ENCODE measurements around the gene PHYKPL.
A peak's percentile ranks its signal among the peaks of the same experiment; 100 is the strongest.
"Not testable (repeated sequence)": the region's sequence is repeated elsewhere in the genome, so short reads cannot be mapped to it uniquely, and the experiment has no call there.

Gene PHYKPL

DNA sequence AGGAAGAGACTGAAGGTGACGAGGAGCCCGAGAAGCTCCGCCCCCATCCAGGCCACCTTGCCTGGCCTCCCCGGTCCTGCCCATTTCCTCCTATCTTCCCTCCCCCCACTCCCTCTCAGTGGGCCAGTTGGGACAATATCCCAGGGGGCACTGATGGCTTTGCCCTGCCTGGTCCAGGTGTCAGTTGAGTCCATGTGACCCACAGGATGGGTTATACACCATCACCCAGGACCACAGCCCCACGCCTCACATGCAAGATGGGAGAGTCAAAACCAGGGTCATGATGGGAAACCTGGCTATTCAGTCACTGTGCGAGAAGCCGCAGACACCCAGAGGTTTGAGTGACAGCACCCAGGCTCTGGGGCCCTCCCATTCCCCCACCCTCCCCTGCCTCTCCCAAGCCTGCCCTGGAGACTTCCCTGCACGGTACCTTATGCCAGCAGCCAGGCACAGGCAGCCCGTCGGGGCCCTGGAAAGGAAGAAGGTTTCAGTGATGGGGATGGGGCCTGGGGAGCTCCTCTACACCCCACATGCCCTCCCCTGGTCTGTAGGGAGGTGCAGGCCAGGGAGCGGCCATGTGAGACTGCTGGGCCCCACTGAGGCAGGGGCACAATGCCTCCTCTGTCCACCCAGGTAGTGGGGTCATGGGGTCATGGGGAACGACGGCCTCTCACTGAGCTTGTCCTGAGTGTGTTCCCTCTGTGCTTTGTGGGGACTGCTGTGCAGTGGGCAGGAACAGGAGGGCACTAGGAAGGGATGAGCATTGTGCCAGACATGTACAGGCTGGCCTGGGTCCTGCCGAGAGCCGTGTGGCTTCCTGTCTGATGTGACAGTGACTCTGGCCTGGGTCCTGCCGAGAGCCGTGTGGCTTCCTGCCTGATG is 6.3 kb upstream of the PHYKPL start:
- DNase-seq: no peak

DNA sequence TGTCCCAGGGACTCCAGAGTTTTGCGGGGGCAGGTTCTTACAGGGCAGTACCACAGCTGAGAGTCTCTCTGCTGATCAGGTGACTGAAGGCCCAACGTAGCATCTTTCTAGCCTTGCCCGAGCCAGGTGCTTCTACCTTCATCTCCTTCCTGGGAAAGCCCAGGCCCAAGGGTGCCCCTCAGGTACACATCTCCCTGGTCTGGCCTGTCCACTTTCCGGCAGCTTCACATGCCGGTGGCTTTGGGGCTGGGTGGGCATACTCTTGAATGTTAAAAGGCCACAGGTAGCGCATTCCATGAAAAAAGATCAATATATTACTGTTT is 5.7 kb upstream of the PHYKPL start:
- DNase-seq: no peak

DNA sequence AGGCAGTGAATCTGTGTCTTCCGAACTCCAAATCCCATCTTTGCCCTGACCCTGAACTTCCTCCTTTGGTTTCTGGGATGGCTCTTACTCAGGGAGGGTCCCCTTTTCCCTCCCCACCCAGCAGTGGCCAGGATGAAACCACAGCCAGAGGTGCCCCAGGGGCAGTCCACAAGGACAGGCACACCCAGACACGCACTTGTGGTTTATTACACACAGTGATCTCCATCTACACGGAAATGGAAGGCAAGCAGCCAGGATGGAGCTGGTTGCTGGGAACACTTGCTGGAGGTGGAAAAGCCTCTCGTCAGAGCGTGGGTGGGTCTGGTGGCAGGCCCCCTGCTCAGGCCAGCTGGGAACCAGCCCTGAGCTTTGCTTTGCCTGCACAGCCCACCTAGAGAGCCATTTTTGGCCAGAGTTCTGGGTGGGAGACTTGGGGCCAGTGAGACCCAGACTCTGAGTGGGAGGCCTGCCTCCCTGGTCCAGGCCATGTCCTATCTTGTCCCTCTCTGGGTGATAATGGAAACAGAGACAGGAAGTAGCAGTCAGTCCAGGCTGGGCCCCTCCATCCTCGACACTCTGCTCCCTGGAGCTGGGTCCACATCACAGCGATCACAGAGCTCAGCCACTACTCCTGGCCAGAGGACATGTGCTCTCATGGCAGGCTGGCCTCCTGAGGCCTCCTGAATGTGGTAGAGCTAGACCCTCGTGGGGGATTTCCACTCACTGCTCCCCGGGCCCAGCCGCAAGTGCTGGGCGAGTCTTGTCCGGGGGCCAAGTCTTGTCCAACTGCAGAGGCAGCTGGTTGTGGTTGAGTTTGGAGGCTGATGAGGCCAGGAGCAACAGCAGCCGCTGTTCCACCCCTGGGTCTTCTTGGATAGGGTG is 5.1 kb upstream of the PHYKPL start:
- DNase-seq: no peak

DNA sequence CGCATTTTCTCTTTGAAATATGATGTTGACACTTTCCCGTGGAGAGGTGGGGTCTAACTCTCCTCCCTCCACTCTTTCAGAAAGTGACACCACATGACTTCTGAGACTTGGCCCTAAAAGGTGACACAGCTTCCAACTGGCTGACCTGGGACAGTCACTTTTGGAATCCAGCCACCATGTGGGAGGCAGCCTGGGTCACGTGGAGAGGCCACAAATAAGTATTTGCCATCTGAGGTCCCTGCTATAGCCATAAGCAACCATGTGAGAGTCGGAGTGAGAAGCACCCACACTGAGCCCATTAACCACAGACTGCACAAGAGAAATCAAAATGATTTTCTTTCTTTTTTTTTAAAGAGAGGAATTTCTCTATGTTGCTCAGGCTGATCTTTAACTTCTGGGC is 4.1 kb upstream of the PHYKPL start:
- DNase-seq: no peak

DNA sequence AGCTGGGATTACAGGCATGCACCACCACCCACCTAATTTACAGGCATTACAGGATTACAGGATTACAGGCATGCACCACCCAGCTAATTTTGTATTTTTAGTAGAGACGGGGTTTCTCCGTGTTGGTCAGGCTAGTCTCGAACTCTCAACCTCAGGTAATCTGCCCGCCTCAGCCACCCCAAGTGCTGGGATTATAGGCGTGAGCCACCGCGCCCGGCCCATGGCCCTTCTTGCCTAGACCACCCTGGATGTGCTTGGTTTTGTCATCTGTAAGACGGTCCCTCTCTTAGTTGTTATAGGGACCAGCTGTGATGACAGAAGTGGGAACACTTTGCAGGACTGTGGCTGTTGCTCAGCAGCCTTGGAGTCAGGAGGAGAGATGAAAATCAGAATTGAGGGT is 3.5 kb upstream of the PHYKPL start:
- DNase-seq: no peak

DNA sequence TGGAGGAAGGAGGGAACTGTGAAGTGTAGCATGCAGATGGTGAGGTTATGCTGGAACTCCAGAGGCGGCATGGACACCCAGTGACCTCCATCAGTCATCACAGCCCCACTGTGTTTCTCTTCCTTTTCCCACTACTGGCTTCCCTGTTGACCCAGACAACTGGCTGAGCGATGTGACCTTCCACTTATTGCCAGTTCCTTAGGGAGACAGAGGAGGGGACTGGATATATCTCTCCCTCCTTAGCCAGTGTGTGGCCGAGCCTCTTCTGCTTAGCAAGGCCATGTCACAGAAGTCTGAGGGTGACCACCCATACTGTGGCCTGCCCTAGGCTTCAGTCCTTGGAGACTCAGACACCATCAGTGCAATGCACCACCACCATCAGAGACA is 3.0 kb upstream of the PHYKPL start:
- no peak for DNase-seq

DNA sequence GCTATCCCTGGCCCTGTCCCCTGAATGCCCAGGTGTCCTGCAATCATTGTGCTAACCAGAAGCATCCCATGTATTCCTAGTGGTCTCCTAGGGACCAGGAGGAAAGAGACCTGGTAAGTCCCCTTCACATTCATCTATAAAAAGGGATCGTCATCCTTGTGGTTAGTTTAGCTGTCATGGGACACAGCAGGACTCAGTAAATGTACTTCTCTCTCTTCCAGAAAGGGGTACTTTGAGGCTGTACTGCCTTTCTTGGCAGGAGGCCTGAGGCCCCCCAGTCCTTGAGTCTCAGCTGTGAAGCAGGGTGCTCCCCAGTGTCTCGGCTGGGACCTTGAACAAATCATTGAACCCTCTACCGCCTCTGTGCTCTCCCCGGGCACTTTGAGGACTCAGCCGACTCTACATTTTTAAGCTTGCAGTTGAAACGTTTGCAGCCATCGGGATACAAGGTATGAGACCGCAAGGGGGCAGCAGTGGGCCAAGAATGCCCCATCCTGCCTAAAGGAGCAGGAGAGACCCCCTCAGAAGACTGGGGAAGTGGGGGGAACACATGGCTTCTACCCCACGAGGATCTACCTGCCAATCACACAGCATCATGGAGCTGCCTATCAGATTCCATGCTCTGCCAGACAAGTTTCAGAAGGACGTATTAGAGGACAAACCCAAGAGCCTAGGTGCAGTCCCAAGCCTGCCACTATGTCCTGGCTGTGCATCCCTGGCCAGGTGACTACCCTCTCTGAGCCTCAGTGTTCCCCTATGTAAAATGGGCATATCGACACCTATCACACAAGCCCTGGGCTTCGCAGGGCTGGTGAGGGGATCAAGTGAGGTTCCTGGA is 2.4 kb upstream of the PHYKPL start:
- DNase-seq: peak; percentile 40

DNA sequence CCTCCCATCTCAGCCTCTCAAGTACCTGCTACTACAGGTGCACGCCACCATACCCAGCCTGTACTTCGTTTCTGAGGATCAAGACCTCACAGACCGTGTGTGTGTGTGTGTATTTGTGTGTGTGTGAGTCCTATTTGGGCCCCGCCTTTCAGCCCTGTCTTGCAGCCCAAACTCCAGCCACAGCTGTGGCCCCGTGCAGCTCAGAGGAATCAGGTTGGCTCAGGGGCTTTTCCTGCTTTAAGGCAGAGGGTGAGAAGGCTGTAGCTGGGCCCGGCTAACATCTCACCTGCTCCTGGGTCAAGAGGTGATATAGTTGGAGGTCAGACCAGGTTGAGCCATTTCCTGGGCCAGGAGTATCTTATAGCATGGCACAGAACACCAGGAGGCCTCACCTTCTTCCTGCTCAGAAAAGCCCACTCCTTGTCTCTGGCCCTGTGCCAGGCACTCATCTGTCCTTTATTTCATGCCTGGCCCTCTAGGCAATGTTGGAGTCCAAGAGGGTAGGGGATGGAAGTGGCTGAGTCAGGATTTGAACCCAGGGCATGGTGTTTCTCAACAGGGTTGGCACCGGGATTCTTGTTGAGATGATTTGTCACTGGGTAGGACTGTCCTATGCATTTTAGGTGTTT is 1.6 kb upstream of the PHYKPL start:
- no peak for DNase-seq

DNA sequence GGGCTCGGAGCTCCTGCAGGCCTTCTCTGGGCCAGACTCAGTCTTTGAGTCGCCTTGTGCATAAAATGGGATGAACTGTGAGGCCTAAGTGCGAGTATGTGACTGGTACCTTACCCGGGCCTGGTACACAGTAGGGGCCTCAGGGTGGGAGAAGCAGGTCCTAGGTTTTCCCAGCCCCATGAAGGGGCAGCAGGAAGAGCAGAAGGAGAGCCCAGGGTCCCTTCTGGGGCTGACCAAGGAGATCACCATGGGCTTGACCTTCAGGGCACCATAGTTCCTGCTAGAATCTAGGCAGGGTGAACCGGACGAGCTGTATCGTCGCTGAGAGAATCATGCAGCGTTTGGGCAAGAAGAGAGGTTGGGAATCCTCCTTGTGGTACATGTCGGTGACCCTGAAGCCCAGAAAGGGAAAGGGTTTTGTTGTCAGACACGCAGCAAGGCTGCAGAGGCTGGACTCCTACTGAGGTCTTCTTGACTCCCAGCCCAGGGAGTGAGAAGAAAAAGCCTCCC is 373 bp upstream of the PHYKPL start:
- DNase-seq: no peak

DNA sequence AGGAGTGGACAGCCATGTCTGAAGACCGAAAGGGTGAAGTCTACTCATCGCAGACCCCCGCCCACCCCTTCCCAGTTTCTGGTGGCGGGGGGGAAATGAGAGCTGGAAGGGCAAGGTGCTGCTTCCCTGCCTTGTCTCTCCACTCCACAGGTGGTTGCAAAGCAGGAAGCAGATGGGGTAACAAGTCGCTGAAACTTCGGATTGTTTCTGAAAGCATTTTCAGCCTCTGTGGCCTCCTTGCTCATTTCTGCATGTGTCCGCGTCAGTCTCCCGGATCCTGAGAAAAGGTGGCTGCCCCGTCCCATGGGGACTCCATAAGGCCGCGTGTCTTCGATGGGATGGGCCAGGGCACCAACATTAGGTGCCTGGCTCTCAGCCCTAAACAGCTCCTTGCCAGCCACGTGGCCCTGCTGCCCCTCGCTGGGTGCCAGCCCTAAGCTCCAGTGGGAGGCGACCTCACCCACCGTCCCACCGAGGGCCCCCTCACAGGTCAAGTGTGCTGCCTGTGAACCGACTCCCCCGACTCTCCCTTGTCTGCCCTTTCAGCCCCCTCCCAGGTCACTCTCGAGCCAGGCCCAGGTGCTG is 971 bp downstream of the PHYKPL start:
- DNase-seq: no peak

DNA sequence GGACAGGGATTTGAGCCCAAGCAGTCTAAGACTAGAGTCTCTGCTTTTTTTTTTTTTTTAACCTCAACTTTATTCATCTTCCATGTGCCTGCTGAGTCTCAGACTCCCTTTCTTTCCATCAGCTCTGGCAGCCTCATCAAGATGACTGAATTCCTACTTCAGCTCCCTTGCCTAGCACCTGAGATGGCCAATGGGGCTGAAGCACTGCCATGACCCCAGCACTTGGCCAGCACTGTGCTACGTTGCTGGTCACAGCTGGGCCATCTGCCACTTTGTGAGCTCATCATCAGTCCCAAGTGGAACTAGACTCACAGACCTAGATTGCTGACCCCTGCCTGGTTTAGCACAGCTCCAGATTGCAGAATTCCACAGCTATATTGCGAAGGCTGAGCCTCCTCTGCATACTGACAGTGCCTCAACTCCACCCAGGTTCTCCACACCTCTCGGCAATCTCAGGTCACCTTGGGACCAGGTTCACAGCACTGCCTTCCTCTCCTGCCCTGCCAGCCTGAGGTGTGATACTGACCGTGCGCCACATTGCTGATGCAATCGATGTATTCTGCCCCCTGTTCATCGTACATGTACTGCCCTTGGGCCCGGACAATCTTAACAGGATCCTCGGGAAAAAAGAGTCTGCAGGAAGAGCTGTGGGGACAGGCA is 1.6 kb downstream of the PHYKPL start:
- DNase-seq: no peak

DNA sequence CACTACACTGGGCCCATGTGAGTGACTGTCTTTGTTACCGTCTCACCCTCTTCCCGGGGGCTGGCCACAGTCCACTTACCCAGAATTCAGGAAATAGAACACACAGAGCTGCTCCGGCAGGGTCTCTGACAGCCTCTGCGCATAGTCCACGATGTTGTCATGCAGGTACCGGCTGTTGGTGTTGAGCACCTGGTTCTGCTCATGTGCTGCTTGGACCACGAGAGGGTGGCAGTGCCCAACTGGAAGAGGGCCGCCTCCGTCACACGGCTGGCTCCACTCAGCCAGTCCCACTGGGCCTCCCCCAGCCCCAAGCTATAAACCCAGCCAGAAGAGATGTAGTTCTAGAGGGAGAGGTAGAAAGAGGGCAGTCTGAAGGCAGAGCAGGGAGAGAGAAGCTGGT is 2.7 kb downstream of the PHYKPL start:
- DNase-seq: no peak

DNA sequence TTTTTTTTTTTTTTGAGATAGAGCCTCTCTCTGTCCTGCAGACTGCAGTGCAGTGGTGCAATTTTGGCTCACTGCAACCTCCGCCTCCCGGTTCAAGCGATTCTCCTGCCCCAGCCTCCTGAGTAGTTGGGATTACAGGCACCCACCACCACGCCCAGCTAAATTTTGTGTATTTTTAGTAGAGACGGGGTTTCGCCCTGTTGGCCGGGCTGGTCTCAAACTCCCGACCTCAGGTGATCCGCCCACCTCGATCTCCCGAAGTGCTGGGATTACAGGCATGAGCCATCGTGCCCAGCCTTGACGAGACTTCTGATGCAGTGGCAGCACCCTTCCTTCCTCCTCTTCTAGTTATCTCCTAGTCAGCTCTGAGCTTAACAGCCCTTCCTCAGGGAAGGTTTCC is 3.5 kb downstream of the PHYKPL start:
- not testable (repeated sequence) for DNase-seq

DNA sequence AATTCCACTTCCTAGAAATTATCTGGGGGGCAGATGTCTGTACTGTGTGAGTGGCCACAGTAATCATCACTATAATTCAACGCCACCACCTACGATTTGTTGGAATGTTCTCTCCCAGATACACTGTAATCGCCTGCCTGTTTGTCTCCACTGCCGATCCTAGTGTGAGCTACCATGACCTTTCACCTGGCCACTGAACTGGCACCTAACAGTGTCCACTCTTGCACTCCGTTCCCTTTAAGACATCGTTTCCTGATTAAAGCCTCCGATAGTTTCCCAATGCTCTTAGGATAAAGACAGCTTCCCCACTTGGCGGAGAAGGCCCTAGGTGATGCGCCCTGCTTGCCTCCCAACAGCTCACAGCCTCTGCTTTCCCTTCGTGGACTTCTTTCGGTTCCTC is 4.0 kb downstream of the PHYKPL start:
- no peak for DNase-seq

DNA sequence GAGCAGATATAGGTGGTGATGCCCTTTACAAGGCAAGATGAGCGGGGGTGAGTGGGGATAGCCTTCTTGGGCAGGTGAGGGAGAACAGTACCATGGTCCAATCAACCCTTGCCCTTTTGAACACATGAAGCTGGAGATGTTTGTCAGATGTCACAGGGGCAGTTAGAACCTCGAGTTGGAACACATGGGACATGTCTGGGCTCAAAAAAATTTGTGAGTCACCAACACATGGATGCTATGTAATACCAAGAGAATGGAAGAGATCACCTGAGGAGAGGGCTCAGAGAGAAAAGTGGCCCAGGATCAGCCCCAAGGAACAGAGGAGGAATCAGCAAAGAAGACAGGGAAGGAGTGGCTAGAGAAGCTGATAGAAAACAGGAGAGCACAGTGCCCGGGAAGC is 4.7 kb downstream of the PHYKPL start:
- DNase-seq: no peak

DNA sequence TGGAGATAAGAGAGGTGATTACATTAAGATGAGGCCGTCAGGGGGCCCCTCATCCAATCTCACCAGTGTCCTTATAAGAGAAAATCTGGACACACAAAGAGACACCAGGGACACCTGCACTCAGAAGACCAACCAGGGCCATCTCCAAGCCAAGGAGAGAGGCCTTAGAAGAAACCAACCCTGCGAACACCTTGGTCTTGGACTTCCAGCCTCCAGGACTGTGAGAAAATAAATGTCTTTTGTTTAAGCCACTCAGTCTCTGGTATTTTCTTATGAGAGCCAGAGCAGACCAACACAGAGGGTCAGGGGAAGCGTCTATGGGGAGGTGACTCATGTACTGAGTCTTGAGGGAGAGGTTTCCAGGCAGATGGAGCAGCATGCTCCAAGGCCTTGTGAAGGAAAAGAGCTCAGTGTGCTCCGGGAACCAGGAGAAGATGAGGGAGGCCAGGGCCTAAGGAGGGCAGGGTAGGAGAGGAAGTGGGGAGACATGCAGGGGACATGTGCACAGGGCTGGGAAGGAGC is 5.4 kb downstream of the PHYKPL start:
- DNase-seq: no peak

DNA sequence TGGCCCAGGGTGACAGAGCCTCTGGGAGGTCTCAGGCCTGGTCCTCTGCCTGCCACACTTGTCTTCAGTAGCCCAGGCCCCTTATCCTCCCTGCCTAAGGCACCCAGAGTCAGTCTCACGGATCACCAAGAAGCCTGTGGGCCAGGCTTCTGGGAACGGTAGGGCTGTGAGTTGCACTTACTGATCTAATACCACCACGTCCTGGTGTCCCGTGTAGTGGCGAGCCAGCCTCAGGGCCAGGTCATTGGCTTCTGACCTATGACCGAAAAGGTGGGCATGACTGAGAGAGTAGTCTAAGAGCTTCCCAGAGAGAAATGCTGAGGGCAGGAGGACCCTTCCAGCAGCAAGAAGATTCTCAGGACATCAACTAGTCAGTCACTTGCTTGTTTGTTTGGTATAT is 7.4 kb downstream of the PHYKPL start:
- no peak for DNase-seq

DNA sequence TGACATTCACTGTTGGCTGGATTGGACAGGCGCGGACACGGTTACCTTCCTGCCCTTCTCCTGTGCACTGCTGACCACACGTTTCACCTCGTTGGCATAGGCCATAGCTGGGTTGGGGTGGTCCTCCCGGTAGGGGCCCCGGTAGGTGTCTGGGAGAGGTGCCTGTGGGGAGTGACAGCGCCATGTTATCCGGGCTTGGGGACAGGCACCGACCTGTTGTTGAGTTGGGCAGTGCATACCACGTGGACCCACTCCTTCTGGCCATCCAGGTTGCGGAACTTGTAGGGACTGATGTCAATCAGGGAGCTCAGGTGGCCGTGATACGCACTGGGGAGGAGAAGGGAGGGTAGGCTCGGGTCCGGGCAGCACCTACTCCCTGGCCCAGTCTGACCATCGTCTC is 8.2 kb downstream of the PHYKPL start:
- no peak for DNase-seq

DNA sequence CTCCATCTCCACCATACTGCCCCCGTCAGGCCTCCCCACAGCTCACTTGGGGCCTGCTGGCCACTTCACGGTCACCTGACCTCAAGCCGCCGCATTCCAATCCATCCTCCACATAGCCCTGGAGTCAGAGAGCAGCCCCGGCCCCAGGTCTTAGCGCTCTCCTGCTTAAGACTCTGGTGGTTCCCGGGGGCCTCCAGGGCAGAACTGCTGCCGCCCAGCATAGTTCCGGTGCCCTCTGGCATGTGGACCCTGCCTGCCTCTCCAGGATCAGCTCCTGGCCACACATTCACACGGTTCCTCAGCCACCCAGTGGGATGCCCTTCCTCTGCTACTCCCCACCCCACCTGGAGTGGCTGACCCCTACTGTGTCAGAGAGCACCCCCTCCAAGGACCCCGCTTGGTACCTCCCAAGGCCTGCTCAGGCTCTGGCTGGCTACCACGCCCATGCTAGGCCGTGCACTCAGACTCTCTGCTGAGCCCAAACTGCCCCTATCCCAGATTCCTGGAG is 8.7 kb downstream of the PHYKPL start:
- DNase-seq: no peak

DNA sequence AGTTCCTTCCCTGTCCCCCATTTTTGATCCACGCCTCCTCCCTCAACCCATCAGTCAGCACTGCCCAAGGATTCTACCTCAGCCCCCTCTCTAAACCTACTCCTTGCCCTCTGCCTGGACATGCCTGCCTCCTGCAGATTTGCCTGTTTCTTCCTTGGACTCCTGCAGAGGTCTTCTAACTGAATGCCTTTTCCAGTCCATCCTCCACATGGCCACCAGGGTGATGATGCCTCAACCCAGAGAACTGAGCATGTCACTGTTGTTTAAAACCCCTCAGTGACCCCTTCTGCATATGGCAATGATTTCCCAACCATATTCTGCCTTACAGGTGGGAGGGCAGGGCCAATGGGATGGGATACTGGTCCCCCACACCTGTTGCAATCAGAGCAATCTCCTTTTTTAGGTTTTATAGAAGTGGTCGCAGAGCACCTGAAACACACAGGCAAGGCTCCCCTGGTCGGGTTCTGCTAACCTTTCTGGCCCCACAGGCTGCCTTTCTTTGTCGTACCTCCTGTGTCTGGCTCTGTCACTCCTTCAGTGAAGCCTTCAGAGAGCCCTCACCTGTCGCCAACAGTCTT is 9.3 kb downstream of the PHYKPL start:
- DNase-seq: no peak

DNA sequence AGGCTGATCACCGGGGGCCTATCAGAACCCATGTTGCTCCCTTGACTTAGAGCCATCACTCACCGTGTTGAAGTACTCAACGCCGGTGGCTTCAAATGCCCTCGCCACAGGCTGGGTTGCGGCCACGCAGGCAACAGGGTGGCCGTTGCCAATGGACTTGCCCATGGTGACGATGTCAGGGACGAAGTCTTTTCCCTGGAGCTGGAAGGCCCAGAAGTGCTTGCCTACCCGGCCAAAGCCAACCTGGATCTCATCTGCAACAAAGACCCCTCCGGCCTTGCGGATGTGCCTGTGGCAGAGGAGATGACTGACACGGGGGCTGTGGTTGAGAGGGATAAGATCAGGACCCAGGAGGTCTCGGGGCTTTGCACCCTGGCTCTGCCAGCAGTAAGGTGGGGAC is 10.3 kb downstream of the PHYKPL start:
- DNase-seq: no peak

Data from GF-D8 (cell line).